Stimulated activated CD8-positive, alpha-beta memory T cell treated with anti-CD3 and anti-CD28 coated beads, Interleukin-7, amount 100 ng/mL, for 1 hour (primary cell): Measurements from ENCODE around the gene DGCR2.
"Not testable (repeated sequence)": the region's sequence is repeated elsewhere in the genome, so short reads cannot be mapped to it uniquely, and the experiment has no call there.

Experiments
- DNase-seq, 2 donors: peaks; one replicate each; pipeline ENCODE4 v3.0.0-alpha.2; 2020; ENCODE audit warnings: low read depth in 2 of 2

DGCR2 gene, protein sequence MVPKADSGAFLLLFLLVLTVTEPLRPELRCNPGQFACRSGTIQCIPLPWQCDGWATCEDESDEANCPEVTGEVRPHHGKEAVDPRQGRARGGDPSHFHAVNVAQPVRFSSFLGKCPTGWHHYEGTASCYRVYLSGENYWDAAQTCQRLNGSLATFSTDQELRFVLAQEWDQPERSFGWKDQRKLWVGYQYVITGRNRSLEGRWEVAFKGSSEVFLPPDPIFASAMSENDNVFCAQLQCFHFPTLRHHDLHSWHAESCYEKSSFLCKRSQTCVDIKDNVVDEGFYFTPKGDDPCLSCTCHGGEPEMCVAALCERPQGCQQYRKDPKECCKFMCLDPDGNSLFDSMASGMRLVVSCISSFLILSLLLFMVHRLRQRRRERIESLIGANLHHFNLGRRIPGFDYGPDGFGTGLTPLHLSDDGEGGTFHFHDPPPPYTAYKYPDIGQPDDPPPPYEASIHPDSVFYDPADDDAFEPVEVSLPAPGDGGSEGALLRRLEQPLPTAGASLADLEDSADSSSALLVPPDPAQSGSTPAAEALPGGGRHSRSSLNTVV

DNA sequence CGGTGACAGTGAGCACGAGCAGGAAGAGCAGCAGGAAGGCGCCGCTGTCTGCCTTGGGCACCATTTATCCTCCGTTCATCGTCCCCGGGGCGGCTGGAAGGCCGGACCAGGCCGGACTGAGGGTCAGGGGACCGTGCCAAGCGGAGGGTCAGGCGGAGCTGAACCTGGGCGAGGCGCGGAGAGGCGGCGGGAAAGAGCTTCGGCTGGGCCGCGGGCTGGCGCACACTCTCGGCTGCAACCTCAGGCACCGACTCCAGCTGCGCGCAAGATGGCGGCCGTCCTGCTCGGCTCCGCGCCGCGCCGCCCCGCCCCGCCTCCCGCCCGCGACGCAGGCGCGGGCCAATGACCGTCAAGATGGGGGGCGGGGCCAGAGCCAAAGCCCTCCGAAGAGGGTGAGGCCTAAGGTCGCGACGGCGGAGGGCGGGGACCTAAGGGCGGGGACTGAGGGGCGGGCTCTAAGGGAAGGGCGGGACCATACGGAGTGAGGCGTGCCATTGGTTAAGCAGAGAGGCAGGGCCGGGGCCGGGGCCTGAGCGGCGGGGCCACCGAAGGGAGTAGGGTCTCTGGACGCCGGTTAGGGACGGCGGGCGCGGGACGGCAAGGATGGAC, at the start of gene DGCR2:
DGCR2 (minus strand) TSS at position 270 of the 609 bp plus-strand sequence; CDS start at position 64, 206 bp downstream.
- DNase-seq = peak; percentile 92 to 95

DNA sequence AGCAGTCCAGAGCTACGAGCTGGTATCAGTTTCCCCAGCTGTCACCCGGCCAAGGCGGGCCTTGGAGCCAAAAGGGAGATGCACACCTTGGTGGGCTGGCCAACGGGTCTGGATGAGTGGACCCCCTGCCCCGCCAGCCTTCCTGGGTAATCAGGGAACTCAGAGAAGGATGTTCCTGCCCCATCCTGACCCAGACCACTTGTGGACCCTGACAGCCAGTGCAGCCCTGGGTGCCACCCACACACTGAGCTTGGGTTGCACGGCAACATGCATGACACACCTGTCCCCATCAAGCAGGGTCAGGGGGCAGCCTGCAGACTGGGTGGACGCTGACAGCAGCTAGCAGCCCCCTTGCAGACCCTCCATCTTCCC, 47.7 kb upstream of the DGCR2 start:
- no peak for DNase-seq

DNA sequence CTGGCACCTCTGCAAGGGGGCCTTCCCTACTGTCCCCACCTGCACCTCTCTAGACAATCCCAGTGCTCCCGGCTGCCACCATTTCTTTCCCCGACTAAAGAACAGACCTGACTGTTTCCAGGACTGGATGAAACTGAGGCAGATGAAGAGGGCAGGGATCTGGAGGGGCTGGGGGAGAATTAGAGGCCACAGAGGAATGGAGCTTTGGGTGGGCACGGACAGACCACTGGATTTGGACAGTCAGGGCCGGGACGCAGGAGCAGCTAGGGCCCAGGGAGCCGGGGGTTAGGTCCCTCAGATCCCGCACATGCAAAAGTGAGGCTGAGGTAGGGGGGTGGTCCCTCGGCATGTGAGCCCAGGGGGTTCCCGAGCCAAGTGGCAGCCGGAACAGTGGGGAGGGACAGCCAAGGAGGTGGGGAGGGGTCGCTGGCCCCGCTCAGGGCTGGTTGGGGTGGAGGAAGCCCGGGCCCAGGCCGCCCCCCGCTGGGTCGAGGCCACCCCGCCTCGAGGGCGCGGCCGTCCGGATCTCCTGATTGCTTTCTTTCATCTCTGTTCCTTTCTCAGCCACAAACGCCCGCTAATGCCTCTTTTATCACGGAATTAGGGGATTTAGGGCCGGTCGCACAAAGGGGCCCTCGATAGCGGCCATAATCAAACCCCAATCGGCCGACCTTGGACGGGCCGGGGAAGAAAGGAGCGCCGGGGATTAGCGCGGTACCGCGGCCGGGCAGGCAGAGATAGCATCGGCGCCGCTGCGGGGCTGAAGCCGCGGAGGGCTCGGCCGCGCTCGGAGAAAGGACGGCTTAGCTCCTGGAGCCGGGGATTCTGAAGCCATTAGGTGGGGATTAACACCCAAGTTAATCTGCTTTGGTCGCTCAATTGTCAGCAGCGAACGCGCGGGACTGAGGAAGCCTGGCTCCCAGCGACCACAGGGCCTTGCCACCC, 47.1 kb upstream of the DGCR2 start:
- DNase-seq = no peak

DNA sequence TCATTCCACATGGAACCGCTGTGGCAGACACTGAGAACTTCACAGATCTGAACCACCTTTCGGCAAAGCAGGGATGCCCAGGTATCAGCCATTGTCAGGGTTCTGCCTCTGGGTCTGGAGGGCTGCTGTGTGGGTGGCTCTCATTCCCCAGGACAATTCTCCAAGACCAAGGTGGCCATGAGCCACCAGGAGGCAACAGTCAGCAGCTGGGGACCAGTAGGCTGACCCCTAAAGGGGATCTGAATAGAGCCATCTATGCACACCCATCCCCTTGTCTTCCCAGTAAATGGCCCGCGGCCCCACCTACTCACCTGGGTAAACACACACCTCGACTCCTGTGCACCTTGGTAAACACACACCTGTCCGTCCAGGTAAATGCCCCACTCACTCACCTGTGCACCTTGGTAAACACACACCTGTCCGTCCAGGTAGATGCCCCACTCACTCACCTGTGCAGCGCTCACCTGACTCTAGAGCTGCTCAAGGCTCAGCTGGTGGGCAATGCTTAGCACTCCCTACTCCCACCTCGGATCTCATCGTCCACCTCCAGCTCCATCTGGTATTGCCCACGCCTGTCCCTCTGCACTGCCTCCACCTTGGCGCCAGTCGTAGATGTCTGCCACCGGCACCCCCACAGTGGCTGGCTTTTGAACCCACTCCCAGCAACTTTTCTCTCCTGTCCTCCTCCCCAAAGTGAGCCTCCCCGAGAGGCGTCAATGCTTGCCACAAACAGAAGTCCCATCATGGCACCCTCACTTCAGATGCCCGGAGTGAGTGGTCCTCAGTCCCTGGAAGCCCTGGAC, 46.1 kb upstream of the DGCR2 start:
- DNase-seq = no peak

DNA sequence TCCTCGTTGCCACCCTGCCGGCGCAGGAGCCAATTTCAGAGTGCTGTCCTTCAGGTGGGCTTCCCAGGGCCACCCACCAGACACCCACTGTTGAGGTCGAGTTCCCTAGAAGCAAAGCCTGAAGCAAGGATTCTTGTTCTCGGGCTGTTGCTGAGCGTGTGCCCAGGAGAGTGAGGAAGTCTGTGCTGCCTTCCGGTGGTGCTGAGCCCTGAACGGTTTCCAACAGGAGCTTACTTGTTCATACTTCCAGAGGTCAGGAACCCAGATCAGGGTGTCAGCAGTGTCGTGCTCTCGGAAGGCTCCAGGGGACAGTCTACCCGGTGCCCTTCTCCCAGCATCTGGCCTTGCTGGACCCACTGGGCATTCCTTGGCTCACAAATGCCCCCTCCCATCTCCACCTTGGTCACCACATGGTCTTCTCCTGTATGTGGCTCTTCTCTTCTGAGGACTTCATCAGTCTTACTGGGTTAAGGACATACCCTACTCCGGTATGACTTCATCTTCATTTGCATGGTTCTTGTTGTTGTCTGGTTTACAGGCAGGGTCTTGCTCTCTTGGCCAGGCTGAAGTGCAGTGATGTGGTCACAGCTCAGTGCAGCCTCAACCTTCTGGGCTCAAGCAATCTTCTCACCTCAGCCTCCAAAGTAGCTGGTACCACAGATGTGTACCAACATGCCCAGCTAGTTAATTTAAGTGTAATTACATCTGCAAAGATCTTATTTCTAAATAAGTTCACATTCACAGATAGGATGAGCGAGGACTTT, 45.1 kb upstream of the DGCR2 start:
- no peak for DNase-seq

DNA sequence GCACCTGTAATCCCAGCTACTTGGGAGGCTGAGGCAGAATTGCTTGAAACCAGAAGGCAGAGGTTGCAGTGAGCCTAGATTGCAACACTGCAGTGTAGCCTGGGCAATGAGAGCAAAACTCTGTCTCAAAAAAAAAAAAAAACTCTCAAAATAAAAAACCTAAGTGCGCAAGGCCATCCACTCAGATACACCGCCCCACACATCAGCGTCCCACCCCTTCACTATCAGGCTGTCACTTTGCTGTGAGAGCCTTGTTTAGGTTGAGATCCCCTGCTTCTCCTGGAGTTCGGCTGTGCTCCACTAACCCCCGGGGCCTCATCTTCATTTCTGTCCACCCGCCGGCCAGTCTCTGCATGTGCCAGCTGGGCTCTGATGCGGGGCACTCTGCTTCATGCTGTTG, 44.2 kb upstream of the DGCR2 start:
- DNase-seq = no peak

DNA sequence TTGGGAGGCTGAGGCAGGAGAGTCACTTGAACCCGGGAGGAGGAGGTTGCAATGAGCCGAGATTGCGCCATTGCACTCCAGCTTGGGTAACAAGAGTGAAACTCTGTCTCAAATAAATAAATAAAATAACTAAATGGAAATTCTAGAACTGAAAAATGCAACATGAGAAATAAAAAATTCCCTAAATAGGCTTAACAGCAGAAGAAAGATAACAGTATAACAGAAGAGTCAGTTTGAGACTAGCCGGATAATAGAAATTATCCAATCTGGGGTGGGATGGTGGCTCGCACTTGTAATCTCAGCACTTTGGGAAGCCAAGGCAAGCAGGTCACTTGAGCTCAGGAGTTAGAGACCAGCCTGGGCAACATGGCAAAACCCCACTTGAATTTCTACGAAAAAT, 42.2 kb upstream of the DGCR2 start:
- no peak for DNase-seq

DNA sequence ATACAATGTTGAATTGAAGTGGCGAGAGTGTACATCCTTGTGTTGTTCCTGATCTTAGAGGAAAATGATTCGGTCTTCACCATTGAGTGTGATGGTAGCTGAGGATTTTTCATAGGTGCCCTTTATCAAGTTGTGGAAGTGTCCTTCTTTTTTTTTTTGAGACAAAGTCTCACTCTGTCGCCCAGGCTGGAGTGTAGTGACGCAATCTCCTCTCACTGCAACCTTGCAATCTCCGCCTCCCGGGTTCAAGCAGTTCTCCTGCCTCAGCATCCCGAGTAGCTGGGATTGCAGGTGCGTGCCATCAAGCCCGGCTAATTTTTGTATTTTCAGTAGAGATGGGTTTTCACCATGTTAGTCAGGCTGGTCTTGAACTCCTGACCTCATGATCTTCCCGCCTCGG, 36.4 kb upstream of the DGCR2 start:
- not testable (repeated sequence) for DNase-seq

DNA sequence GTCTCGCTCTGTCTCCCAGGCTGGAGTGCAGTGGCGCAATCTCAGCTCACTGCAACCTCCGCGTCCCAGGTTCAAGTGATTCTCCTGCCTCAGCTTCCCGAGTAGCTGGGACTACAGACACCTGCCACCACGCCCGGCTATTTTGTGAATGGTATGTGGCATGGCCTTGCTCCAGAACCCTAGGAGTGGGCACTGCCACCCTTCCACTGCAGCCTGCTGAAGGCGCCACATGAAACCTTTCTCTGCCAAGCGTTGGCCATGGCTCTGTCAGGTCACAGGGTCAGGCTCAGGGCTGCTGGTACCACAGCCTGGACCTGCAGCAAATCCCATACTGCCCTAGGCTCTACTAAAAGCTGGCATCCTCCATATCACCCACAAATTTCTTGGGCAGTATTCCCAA, 33.9 kb upstream of the DGCR2 start:
- DNase-seq = not testable (repeated sequence)

DNA sequence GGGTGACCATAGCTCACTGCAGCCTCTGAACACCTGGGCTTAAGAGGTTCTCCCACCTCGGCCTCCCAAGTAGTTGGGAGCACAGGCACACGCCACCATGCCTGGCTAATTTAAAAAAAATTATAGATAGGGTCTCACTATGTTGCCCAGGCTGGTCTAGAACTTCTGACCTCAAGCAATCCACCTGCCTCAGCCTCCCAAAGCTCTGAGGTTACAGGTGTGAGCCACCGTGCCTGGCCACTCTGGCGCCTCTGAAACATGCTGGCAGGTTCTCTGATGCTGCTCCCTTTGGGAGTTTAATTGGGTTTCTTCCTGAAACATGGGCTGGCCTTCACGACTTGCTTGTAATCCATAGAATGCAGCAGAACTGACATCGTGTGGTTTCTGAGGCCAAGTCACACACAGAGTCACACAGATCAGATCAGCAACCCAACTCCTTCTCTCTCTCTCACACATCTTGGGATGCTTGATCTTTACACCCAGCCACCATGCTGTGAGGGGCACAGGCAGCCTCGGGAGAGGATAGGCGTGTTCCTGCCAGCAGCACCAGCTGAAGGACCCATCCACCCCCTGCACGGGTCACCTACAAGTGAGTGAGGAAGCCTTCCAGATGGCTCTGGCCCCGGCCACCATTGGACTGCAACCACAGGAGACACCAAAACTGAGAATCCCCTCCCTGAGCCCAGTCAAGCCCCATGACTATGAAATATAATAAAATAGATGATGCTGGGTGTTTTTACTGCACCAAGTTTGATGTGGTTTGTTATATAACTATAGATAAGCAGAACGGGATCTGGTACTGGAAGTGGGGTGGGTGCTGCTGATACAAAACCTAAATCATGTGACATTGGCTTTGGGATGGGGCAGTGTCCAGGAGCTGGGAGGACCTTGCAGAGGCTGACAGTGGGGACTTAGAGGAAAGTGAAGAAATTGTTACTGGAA, 31.0 kb upstream of the DGCR2 start:
- no peak for DNase-seq

DNA sequence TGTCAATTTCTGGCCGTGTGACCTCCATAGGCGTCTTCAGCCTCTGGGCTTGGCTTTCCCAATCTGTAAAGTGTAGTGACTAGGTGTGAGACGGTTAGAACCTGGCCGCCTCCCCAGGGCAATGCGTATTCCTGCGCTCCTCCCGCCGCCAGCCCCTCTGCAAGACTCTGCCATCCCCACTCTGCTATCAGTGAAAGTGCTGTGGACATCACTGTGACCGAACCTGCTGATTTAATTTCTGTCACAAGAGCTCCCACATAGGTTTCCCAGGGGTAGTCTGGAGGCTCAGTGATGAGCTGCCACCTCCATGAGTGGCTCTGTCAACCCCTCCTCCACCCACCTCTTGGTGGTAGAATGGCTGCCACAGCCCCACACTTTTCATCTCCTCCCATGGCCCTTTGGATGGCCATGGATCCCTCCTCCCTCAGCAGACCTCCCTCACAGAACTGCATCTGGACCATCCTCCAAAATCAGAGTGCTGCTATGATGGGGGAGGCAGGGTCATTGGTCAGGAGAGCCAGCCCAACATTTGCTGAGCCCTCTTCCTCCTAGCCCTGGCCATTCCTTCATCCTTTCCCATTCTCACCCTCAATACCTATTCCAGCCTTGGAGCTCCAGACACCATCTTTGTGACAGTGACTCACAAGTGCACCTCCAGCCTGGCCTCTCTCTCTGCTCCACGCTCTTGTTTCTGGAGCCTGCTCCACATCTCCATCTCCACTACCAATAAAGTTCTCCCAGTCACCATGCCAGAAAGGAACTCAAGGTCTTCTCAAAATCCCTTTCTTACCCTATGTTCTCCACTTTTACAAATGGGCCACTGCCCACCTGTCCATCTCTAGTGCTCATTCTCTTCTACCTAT, 29.3 kb upstream of the DGCR2 start:
- DNase-seq = no peak

DNA sequence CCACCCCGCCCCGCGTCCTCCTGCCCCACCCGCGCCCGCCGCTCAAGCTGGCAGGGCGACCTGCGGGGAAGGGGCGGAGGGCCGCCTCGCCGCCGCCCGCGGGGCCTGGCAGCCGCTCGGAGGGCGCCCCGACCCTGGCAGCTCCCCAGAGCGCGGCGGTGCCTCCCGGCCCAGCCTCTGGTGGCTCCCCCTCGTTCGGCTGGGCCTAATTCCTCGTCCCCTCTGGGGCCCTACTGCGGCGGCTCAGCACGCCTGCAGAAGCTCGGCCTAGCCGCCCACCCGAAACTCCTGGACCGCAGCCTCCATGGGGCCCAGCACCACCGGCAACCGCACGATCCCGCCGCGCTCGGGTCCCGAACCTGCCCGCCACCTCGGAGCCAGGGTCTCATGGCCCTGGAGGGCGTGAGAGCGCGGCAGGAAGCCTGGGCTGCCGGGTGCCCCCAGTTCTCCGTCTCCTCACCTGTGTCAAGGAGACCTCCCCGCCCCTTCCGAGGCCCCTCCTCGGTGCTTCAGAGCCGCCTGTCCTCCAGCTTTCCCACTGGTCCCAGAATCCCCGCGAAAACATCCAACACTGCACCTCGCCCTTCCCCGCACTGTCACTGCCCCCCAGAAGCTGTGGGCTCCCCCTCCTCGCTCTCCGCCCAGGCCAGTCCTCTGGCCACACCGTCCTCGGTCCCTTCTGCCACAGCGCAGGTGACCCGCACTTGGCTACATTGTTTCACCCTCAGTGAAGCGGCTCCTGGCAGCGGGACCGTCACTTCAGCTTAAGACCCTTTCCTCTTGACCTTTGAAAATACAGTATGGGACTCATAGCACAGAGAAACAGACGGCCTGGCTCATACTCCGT, 28.5 kb upstream of the DGCR2 start:
- DNase-seq = no peak

DNA sequence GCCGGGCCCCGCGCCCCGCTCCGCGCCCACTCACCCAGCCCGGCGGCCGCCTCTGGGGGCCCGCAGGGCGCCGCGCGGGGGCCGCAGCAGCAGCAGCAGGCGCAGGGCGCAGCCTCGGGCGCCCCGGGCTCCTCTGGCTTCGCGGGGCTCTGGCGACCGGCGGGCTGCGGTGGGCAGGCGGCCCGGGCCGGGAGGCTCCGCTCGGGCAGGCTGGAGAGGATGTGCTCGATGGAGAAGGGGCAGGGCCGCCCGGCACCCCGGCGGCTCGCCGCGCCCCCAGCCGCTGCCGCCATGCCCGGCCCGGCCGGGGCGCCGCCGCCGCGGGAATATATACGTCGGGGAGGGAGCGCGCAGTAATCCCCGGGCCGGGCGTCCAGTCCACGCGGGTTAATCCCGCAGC, 27.8 kb upstream of the DGCR2 start, which contains the start of gene GSC2:
GSC2 (minus strand) TSS at position 302 of the 400 bp plus-strand sequence; CDS start at position 293, 9 bp downstream.
- no peak for DNase-seq

DNA sequence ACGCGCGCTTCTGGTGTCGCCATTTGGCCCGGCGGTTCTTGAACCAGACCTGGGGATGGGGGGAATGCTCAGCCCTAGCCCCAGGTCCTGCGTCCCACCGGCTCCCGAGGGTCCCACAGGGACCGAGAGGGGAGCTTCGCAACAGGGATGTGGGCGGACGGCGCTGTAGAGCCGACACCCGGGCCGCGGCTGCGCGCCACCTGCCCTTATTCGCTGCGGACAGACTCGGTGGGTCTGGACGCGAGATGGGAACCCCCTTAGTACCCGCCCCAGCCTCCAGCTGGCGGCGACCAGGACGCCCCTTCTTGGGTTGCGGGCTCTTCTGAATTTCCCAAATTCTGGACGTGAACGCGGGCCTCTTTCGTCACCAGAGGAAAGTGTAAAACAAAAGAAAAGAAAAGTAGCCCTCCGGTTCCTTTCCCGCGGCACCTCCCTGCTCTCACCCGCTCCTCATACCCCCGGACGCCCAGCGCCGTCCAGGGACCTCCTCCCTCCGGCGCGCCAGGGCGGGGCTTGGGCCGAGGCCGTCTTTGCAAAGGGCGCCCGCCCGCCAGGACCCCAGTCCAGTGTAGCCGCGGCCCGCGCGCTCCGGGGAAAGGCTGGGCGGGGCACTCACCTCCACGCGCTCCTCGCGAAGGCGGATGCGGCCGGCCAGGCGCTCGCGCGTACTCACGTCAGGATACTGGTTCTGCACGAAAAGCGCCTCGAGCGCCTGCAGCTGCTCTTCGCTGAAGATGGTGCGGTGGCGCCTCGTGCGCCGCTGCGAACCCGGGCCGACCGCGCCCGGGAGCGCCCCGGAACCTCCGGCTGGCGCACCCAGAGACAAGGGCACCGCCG, 27.1 kb upstream of the DGCR2 start:
- no peak for DNase-seq

DNA sequence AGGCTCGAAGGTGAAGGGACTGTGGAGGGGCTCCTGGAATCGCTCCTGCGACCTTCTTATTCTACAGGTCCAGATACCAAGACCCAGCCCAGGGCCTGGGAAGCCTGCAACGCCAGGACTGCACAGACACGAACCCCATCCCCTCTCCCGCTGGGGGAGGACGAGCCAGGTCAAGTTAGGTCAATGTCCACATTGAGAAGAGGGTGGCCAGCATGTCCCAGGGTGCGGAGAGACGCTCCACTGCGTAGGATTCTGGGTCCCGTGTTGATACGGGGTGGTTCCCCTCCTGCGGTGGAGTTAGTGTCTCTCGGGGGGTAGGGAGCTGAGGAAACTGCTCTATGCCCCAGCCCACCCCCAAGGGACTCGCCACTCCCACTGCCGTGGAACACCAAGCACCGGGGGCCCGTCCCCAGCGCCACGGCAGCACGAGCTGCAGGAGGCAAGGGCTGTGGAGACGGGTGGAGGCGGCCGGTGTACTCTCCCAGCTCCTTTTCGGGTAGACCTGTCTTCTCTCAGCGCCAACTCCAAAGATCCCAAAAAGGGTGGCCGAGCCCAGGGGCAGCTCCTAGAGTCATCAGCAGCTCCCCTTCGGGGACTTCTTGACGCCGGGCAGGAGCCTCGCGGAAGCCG, 26.3 kb upstream of the DGCR2 start:
- DNase-seq = no peak
